C4-2B (cell line): Measurements from ENCODE around the gene BID.

Source experiments
- H3K27ac ChIP-seq: fragments of 450-650 bp; 2 replicates; pipeline ENCODE4 v1.5.1; 2017
- CTCF ChIP-seq: fragments of 450-650 bp; conservative IDR thresholded peaks from 2 replicates; pipeline ENCODE4 v1.5.1; 2017; ENCODE audit warnings: mild to moderate bottlenecking
- ZFX ChIP-seq: fragments of 450-650 bp; IDR thresholded peaks from 2 replicates; pipeline ENCODE4 v1.6.1; 2017

The BID gene

DNA sequence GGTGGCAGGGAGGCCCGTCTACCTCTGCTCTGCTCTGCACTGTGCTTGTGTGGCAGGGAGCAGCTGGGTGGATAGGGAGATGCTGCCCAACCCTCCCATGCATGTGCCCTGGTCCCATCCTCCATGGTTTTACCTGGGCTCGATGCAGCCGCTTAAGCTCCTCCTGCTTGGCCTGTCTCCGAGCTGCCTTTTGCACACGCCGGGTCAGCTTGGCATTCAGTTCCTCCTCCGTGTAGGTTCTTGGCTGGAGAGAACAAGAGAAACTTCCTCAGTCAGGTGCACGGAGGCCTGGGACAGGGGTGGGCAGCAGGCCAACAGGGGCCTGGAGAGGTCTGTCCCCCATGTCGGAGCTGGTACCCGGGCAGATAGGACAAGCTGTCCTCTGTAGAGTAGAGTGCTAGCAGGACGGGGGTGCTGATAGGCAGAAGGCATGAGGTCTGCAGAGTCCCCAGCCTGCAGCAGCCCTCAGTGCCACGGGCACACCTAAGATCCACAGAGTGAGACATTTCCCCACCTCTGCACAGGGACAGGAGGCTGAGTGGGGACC, 36.4 kb upstream of the BID start:
- TF ChIP-seq ZFX (no peak), CTCF (no peak)
- no peak overlapping the region for H3K27ac ChIP-seq

DNA sequence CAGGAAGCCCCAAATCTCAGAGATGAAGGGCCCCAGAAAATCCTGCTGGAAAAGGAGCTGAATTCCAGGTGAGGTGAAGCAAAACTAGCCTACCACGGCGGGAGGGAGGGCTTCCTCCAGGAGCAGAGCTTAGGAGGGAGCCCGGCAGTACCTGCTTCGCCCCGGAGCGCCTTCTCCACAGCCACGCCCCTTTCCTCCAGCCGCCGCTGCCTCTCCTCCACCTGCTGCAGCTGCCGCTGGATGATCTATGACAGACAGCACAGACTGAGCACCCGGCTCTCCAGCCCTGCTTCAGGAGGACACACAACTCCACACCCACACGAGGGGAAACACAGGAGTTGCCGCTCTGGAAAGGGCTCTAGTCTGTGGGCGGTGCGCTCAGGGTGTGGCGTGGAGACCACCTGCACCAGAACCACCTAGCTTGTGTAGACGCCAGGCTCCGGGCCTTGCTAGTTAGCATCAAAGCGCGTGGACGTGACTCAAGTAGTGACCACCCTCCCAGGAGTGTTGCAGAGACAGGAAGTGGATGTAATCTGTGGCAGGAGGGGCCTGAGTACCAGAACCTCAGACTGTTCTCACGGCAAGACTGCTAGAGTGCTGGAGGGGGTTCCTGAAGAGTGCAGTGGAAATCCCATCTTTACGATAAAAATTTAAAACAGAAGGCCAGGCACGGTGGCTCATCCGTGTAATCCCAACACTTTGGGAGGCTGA, 34.6 kb upstream of the BID start:
- TF ChIP-seq CTCF = no peak
- no peak for TF ChIP-seq ZFX
- no peak overlapping the region for H3K27ac ChIP-seq

- no peak overlapping the region for H3K27ac ChIP-seq
- TF ChIP-seq ZFX (no peak), CTCF (no peak)
These were observed 33.5 kb upstream of the BID start for GRCh38 chr22:17807578-17808410.

GRCh38 chr22:17807086-17807485, 32.8 kb upstream of the BID start:
- TF ChIP-seq CTCF (no peak), ZFX (no peak)
- H3K27ac ChIP-seq = no peak overlapping the region

GRCh38 chr22:17806437-17806836, 32.2 kb upstream of the BID start:
- TF ChIP-seq CTCF (no peak), ZFX (no peak)
- no peak overlapping the region for H3K27ac ChIP-seq

DNA sequence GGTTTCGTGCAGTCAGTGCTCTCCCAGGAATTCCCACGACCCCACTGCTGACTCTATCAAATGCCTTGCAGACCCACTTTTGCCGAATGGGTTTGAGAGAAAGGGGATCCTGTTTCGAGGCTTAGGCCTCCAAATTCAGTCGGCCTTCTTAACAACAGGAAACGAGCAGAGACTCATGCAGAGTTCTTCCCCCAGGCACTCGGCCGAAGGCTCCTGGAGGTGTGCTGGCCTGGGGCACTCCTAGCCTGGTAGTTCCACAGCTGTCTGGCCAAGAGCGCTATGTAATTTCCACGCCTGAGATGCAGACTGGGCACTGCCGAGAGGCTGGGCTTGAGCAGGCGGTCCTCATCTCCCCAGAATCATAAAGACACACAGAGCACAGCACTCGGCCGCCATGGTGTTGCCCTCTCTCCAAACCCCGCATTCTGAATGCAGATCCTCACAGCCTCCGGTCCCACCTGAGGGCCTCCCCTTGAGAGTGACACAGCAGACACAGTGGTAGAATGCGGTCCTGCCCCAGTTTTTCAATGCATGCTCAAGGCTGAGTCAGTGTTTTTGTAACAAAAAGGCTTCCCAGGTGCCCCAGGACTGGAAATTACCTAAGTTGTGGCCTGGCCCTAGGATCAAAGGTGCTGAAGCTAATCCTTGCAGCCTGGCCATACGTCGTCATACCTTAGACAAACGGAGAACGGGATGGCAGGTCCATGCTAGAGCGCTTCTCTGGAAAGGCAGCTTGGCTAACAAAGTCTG, 30.2 kb upstream of the BID start:
- no peak overlapping the region for H3K27ac ChIP-seq

More for the DNA sequence above, 30.2 kb upstream of the BID start:
- TF ChIP-seq CTCF (no peak), ZFX (no peak)
